ENCODE measurements around the gene MAG.

The MAG gene

GRCh38 chr19:35265126-35265899 lies 26.6 kb upstream of the MAG start:
- no peaks in the 10 kb centered on the region for H3K36me3 ChIP-seq (replicated peaks)
- H3K27ac ChIP-seq, result no peak overlapping the region
- TF ChIP-seq CTCF (IDR thresholded peaks at IDR 0.05; ENCODE audit: low read depth, low read length, missing control alignments), result no peak
- no peak overlapping the region for H3K4me3 ChIP-seq (ENCODE audit: low read depth, low read length)
- H3K27me3 ChIP-seq (replicated peaks), result no peaks in the 10 kb centered on the region
- in situ Hi-C loops (cut with HindIII; ENCODE audit: low pct_ligation_motif_present, low sequenced_read_pairs), result no loop called here
- DNase-seq, result no peak

- Histone ChIP-seq H3K4me3 (ENCODE audit: low read depth, low read length) (no peak overlapping the region), H3K27me3 (replicated peaks) (no peaks in the 10 kb centered on the region), H3K27ac (no peak overlapping the region), H3K36me3 (replicated peaks) (peaks cover 5% of the 10 kb centered on the region)
- TF ChIP-seq CTCF (IDR thresholded peaks at IDR 0.05; ENCODE audit: low read depth, low read length, missing control alignments), result no peak
- no peak for DNase-seq
- in situ Hi-C loops (cut with HindIII; ENCODE audit: low pct_ligation_motif_present, low sequenced_read_pairs), result no loop called here
Measured at GRCh38 chr19:35265900-35266519, 26.0 kb upstream of the MAG start.

GRCh38 chr19:35266520-35267352 lies 25.2 kb upstream of the MAG start:
- no peak for TF ChIP-seq CTCF (IDR thresholded peaks at IDR 0.05; ENCODE audit: low read depth, low read length, missing control alignments)
- no peak for DNase-seq
- H3K27ac ChIP-seq, result peak overlapping the region; percentile 78
- H3K4me3 ChIP-seq (ENCODE audit: low read depth, low read length), result peak overlapping the region; percentile 84
- H3K36me3 ChIP-seq (replicated peaks), result peaks cover 13% of the 10 kb centered on the region
- in situ Hi-C loops (cut with HindIII; ENCODE audit: low pct_ligation_motif_present, low sequenced_read_pairs), result no loop called here
- H3K27me3 ChIP-seq (replicated peaks), result no peaks in the 10 kb centered on the region

GRCh38 chr19:35267353-35267817 lies 24.6 kb upstream of the MAG start:
- in situ Hi-C loops (cut with HindIII; ENCODE audit: low pct_ligation_motif_present, low sequenced_read_pairs), result no loop called here
- Histone ChIP-seq H3K27ac (peak overlapping the region; percentile 78), H3K27me3 (replicated peaks) (no peaks in the 10 kb centered on the region), H3K36me3 (replicated peaks) (peaks cover 16% of the 10 kb centered on the region), H3K4me3 (ENCODE audit: low read depth, low read length) (peak overlapping the region; percentile 84)
- TF ChIP-seq CTCF (IDR thresholded peaks at IDR 0.05; ENCODE audit: low read depth, low read length, missing control alignments), result no peak
- DNase-seq, result no peak

GRCh38 chr19:35267818-35268535 lies 24.0 kb upstream of the MAG start:
- Histone ChIP-seq H3K27ac (peak overlapping the region; percentile 78), H3K36me3 (replicated peaks) (peaks cover 16% of the 10 kb centered on the region), H3K4me3 (ENCODE audit: low read depth, low read length) (peak overlapping the region; percentile 84), H3K27me3 (replicated peaks) (no peaks in the 10 kb centered on the region)
- no peak for TF ChIP-seq CTCF (IDR thresholded peaks at IDR 0.05; ENCODE audit: low read depth, low read length, missing control alignments)
- in situ Hi-C loops (cut with HindIII; ENCODE audit: low pct_ligation_motif_present, low sequenced_read_pairs), result no loop called here
- DNase-seq, result peak; percentile 11
